Progenitor cell of endocrine pancreas (in vitro differentiated cells): ENCODE data around the gene KRTAP5-5. TPM values are rescaled to one million over a fixed set of nuclear protein-coding genes. Genes with fewer than 3 reads are reported as not detected.

Experiments
- DNase-seq: peaks from one replicate; pipeline ENCODE4 v3.0.0; 2021; ENCODE audit warnings: low spot score; ENCODE audit not compliant: unreplicated experiment
- H3K27ac Mint-ChIP-seq: 2 replicates; pipeline ENCODE4 v1.8.0; 2021; ENCODE audit warnings: mild to moderate bottlenecking, moderate library complexity, mixed read lengths
- H3K27me3 Mint-ChIP-seq: 2 replicates; pipeline ENCODE4 v1.8.0; 2021; ENCODE audit warnings: mixed read lengths
- H3K36me3 Mint-ChIP-seq: 2 replicates; pipeline ENCODE4 v1.8.0; 2022; ENCODE audit warnings: mixed read lengths; ENCODE audit not compliant: insufficient read depth
- H3K4me1 Mint-ChIP-seq: 2 replicates; pipeline ENCODE4 v1.8.0; 2021; ENCODE audit warnings: low read depth, mixed read lengths
- H3K4me3 Mint-ChIP-seq: 2 replicates; pipeline ENCODE4 v1.8.0; 2021; ENCODE audit warnings: low read depth, mild to moderate bottlenecking, moderate library complexity, mixed read lengths
- H3K9me3 Mint-ChIP-seq: 2 replicates; pipeline ENCODE4 v1.8.0; 2021; ENCODE audit warnings: low read depth, mixed read lengths
- total RNA-seq: library from RNA; stranded (reverse); gene quantifications from 2 replicates; pipeline ENCODE4 v1.2.1, GENCODE V29; 2021
- TF ChIP-seq, protein P1 (sequence below): fragments of 200-600 bp; sonication (generic); IDR thresholded peaks from one replicate; pipeline ENCODE4 v1.5.0; 2021; ENCODE audit warnings: antibody characterized with exemption, mild to moderate bottlenecking; ENCODE audit not compliant: unreplicated experiment

KRTAP5-5 gene
- total RNA-seq, 1 donor from 2014 or later: not detected

GRCh38 chr11:1624621-1625020 lies 5.0 kb upstream of the KRTAP5-5 start:
- no peaks in the 10 kb centered on the region for H3K36me3 Mint-ChIP-seq
- no peak for DNase-seq
- no peaks in the 10 kb centered on the region for H3K9me3 Mint-ChIP-seq
- H3K4me3 Mint-ChIP-seq: no peak overlapping the region
- H3K27me3 Mint-ChIP-seq: peaks cover 62% of the 10 kb centered on the region
- no peak overlapping the region for H3K27ac Mint-ChIP-seq
- TF ChIP-seq, protein P1, sequence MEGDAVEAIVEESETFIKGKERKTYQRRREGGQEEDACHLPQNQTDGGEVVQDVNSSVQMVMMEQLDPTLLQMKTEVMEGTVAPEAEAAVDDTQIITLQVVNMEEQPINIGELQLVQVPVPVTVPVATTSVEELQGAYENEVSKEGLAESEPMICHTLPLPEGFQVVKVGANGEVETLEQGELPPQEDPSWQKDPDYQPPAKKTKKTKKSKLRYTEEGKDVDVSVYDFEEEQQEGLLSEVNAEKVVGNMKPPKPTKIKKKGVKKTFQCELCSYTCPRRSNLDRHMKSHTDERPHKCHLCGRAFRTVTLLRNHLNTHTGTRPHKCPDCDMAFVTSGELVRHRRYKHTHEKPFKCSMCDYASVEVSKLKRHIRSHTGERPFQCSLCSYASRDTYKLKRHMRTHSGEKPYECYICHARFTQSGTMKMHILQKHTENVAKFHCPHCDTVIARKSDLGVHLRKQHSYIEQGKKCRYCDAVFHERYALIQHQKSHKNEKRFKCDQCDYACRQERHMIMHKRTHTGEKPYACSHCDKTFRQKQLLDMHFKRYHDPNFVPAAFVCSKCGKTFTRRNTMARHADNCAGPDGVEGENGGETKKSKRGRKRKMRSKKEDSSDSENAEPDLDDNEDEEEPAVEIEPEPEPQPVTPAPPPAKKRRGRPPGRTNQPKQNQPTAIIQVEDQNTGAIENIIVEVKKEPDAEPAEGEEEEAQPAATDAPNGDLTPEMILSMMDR: no peak
- peaks cover 2% of the 10 kb centered on the region for H3K4me1 Mint-ChIP-seq

DNA sequence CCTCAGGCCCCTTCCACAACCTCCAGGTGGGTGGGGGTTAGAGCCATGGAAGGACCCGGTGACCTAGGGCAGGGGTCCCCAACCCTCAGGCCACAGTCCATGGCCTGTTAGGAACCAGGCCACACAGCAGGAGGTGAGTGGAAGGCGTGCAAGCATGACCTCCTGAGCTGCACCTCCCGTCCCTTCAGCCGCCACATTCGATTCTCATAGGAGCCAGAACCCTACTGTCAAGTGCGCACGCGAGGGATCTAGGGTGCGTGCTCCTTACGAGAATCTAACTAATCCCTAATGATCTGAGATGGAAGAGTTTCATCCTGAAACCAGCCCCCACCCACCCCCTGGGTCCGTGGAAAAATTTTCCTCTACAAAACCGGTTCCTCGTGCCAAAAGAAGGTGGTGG lies 4.0 kb upstream of the KRTAP5-5 start:
- peaks cover 60% of the 10 kb centered on the region for H3K27me3 Mint-ChIP-seq
- H3K9me3 Mint-ChIP-seq: no peaks in the 10 kb centered on the region
- TF ChIP-seq, protein P1: no peak
- no peaks in the 10 kb centered on the region for H3K36me3 Mint-ChIP-seq
- DNase-seq: no peak
- peaks cover 2% of the 10 kb centered on the region for H3K4me1 Mint-ChIP-seq
- H3K4me3 Mint-ChIP-seq: no peak overlapping the region
- H3K27ac Mint-ChIP-seq: no peak overlapping the region

GRCh38 chr11:1628506-1629325 lies 859 bp upstream of the KRTAP5-5 start:
- no peaks in the 10 kb centered on the region for H3K36me3 Mint-ChIP-seq
- no peak overlapping the region for H3K27ac Mint-ChIP-seq
- peaks cover 7% of the 10 kb centered on the region for H3K4me1 Mint-ChIP-seq
- no peak overlapping the region for H3K4me3 Mint-ChIP-seq
- TF ChIP-seq, protein P1: peak; percentile 91
- H3K9me3 Mint-ChIP-seq: no peaks in the 10 kb centered on the region
- peak; percentile 65 for DNase-seq
- peaks cover 69% of the 10 kb centered on the region for H3K27me3 Mint-ChIP-seq

- Mint-ChIP-seq H3K4me1 (peaks cover 7% of the 10 kb centered on the region), H3K27ac (no peak overlapping the region), H3K4me3 (no peak overlapping the region), H3K9me3 (no peaks in the 10 kb centered on the region), H3K27me3 (peaks cover 61% of the 10 kb centered on the region), H3K36me3 (no peaks in the 10 kb centered on the region)
- TF ChIP-seq, protein P1: no peak
- DNase-seq: no peak
Observed at GRCh38 chr11:1630271-1630670, 696 bp downstream of the KRTAP5-5 start.

GRCh38 chr11:1631066-1631568 lies 1.5 kb downstream of the KRTAP5-5 start:
- TF ChIP-seq, protein P1: no peak
- peaks cover 63% of the 10 kb centered on the region for H3K27me3 Mint-ChIP-seq
- no peaks in the 10 kb centered on the region for H3K9me3 Mint-ChIP-seq
- DNase-seq: no peak
- H3K4me1 Mint-ChIP-seq: peaks cover 7% of the 10 kb centered on the region
- H3K27ac Mint-ChIP-seq: no peak overlapping the region
- no peaks in the 10 kb centered on the region for H3K36me3 Mint-ChIP-seq
- H3K4me3 Mint-ChIP-seq: no peak overlapping the region
